K562 (cell line): ENCODE measurements around the gene SV2C. TPM values are rescaled to one million over a fixed set of nuclear protein-coding genes. Genes with fewer than 3 reads are reported as not detected.

Source experiments
- BCLAF1 ChIP-seq, 2 experiments: fragments of 450-650 bp in 1 of 2; IDR thresholded peaks; 2 replicates each; pipeline ENCODE4 v1.6.1; 2011 to 2017; ENCODE audit warnings: low read depth in 2 of 2, antibody characterized with exemption in 1 of 2, borderline replicate concordance in 1 of 2, low read length in 1 of 2, mild to moderate bottlenecking in 1 of 2, mixed read lengths in 1 of 2; ENCODE audit not compliant: control insufficient read depth in 1 of 2
- CBX3 ChIP-seq, 2 experiments: IDR thresholded peaks; 1 replicate in 1 of 2; 2 replicates in 1 of 2; pipeline ENCODE4 v1.6.1; 2012; ENCODE audit warnings: inconsistent platforms in 2 of 2, low read length in 2 of 2, borderline replicate concordance in 1 of 2, control low read depth in 1 of 2
- CUX1 ChIP-seq: fragments of 200-800 bp; sonication (Bioruptor generic); IDR thresholded peaks from 2 replicates; pipeline ENCODE4 v1.6.1; 2016; ENCODE audit warnings: missing genetic modification characterization, missing compliant biosample characterization
- ELK1 ChIP-seq: sonication (generic); formaldehyde crosslinking; IDR thresholded peaks from 2 replicates; pipeline ENCODE4 v1.8.1; 2022; ENCODE audit warnings: missing genetic modification reagents
- PBX2 ChIP-seq, 2 experiments: IDR thresholded peaks in 1 of 2; conservative IDR thresholded peaks in 1 of 2; 2 replicates each; pipeline ENCODE4 v1.6.1; 2016; ENCODE audit warnings: low read depth in 2 of 2, mild to moderate bottlenecking in 1 of 2, missing compliant biosample characterization in 1 of 2, missing genetic modification characterization in 1 of 2, moderate library complexity in 1 of 2
- SMARCA4 ChIP-seq: fragments of 450-650 bp; IDR thresholded peaks from 2 replicates; pipeline ENCODE4 v1.6.1; 2016
- TRIM24 ChIP-seq, 2 experiments: fragments of 450-650 bp; IDR thresholded peaks; 2 replicates each; pipeline ENCODE4 v1.6.1; 2016
- ZNF518B ChIP-seq: fragments of 250-450 bp; sonication (Bioruptor Pico); IDR thresholded peaks from 2 replicates; pipeline ENCODE4 v1.5.0; 2021; ENCODE audit warnings: mild to moderate bottlenecking, moderate library complexity
- polyA plus RNA-seq, 8 experiments: library from polyadenylated mRNA; depleted of rRNA in 4 of 8; stranded (reverse) in 5 of 8; unstranded in 3 of 8; fragments of >200 nt; fragmentation: Nextera tagmentation in 2 of 8; fragmentation: Illumina TruSeq in 1 of 8; extraction: Ambion mirVana in 2 of 8; extraction: Trizol in 1 of 8; gene quantifications; 2 replicates each; pipeline versions ENCODE4 v1.2.1 to v1.2.3, GENCODE V29; 2011 to 2014; ENCODE audit warnings: inconsistent platforms in 1 of 8, missing spikeins in 1 of 8
- total RNA-seq, 7 experiments: library from RNA; depleted of rRNA in 6 of 7; stranded (reverse); fragments of >200 nt in 6 of 7; fragmentation: Illumina TruSeq in 2 of 7; extraction: Trizol in 2 of 7; gene quantifications; 2 replicates each; pipeline versions ENCODE4 v1.2.1 to v1.2.3, GENCODE V29; 2011 to 2021; ENCODE audit warnings: low replicate concordance in 1 of 7

SV2C gene
- total and polyA plus RNA-seq, 9 of the 15 experiments (the other 6 are each of a cell fraction or from before 2014, with no cell fraction given): 0.05 TPM; not detected in 8

GRCh38 chr5:76372323-76373054, 289.3 kb downstream of the SV2C start (continued):
- TF ChIP-seq BCLAF1 (IDR thresholded peaks at IDR 0.05; ENCODE audit: borderline replicate concordance in 1 of 2, control insufficient read depth in 1 of 2, low read depth in 2 of 2, low read length in 1 of 2) (peak in 1 of 2 experiments; percentile 48; a peak in 1 of 4 replicates), PBX2 (CRISPR knock-in tag; IDR thresholded peaks at IDR 0.05; ENCODE audit: low read depth) (no peak), PBX2 (tag; conservative IDR thresholded peaks at IDR 0.05; ENCODE audit: low read depth) (peak; percentile 71), ZNF518B (CRISPR knock-in tag) (no peak), ELK1 (CRISPR knock-in tag) (no peak), TRIM24 (IDR thresholded peaks at IDR 0.05) (peak; percentile 89 to 91), CBX3 (IDR thresholded peaks at IDR 0.05; ENCODE audit: borderline replicate concordance in 1 of 2, low read length in 2 of 2) (peak in 1 of 2 experiments; percentile 65; a peak in 1 of 3 replicates), CUX1 (CRISPR knock-in tag) (no peak), SMARCA4 (peak; percentile 99)
